Activated B cell treated with CpG ODN at 0.5 μM for 24 hours (primary cell): Measurements from ENCODE around the gene METAP1D. TPM values are rescaled to one million over a fixed set of nuclear protein-coding genes. Genes with fewer than 3 reads are reported as not detected.
A peak's percentile ranks its signal among the peaks of the same experiment; 100 is the strongest.

ENCODE experiments used
- ATAC-seq: fragments of 200-7000 bp; cut with Tn5 transposase; one replicate; pipeline ENCODE4 v1.10.0; 2021; ENCODE audit warnings: low read depth, mild to moderate bottlenecking, moderate library complexity
- CTCF ChIA-PET: fragments of 350-600 bp; sonication (Branson Sonifier 250); formaldehyde crosslinking; loops from one replicate; lab custom pipeline; 2021; ENCODE audit warnings: antibody characterized with exemption; lab: Charles Lee
- POLR2A ChIA-PET: fragments of 350-600 bp; sonication (Branson Sonifier 250); formaldehyde crosslinking; loops from one replicate; lab custom pipeline; 2021; ENCODE audit warnings: antibody characterized with exemption; lab: Charles Lee
- DNase-seq: peaks from one replicate; pipeline ENCODE4 v3.0.0; 2022
- H3K27ac Mint-ChIP-seq: one replicate; pipeline ENCODE4 v1.8.0; 2020; ENCODE audit warnings: mixed read lengths
- H3K27me3 Mint-ChIP-seq: one replicate; pipeline ENCODE4 v1.8.0; 2021; ENCODE audit warnings: mixed read lengths
- H3K36me3 Mint-ChIP-seq: one replicate; pipeline ENCODE4 v1.8.0; 2021; ENCODE audit warnings: low read depth, mixed read lengths
- H3K4me1 Mint-ChIP-seq: one replicate; pipeline ENCODE4 v1.8.0; 2021; ENCODE audit warnings: mixed read lengths
- H3K4me3 Mint-ChIP-seq: one replicate; pipeline ENCODE4 v1.8.0; 2020; ENCODE audit warnings: mild to moderate bottlenecking, mixed read lengths
- H3K9me3 Mint-ChIP-seq: one replicate; pipeline ENCODE4 v1.8.0; 2020; ENCODE audit warnings: mixed read lengths
- intact Hi-C: fragments of 100-400 bp; cut with micrococcal nuclease; formaldehyde crosslinking; loops from one replicate; pipeline ENCODE4 v1.15.1; 2024
- total RNA-seq: library from RNA; stranded (reverse); gene quantifications from 2 replicates; pipeline ENCODE4 v1.2.3, GENCODE V29; 2022
- TF ChIP-seq, protein P1 (sequence below): fragments of 200-600 bp; IDR thresholded peaks from one replicate; pipeline ENCODE4 v1.8.0; 2022; ENCODE audit warnings: antibody characterized with exemption, mild to moderate bottlenecking

METAP1D gene
- total RNA-seq, 1 donor from 2014 or later = 13.7 TPM

DNA sequence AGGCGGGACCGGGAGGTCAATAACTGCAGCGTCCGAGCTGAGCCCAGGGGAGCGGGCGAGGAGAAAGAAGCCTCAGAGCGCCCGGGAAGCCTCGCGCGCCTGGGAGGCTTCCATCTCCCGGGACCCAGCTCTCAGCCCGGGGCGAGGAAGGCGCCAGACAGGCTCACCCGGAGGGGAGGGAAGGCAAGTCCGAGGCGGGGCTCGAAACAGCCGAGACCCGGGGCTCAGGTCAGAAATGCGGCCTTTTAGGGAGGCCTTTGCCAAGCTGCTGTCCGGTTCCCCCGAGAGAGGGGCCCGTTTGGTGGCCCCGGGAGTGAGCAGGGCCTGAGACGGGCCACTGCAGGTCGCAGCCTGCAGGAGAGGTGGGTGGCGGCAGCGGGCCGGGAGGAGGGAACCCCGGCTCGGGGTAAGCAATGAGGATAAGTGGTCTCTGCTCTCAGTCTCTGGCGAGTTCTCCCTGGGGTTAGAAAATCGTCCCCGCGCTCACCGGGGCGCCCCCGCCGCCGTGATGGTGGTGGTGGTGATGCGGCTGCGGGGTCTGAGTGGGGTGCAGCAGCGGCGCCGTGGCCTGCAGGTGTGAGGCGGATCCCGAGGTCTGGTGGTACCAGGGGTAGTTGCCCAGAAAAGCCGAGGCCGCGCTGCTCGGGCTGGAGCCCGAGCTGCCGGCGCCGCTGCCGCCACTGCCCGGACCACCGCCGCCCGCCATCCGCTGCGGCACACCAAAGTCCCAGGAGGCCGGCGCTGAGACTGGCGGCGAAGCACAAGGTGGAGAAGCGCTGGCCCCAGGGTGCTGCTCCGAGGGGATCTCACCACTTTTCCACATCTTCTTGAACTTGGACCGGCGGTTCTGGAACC lies 100.6 kb downstream of the METAP1D start:
- peak overlapping the region; percentile 59 for H3K27ac Mint-ChIP-seq
- ATAC-seq = no peak

DNA sequence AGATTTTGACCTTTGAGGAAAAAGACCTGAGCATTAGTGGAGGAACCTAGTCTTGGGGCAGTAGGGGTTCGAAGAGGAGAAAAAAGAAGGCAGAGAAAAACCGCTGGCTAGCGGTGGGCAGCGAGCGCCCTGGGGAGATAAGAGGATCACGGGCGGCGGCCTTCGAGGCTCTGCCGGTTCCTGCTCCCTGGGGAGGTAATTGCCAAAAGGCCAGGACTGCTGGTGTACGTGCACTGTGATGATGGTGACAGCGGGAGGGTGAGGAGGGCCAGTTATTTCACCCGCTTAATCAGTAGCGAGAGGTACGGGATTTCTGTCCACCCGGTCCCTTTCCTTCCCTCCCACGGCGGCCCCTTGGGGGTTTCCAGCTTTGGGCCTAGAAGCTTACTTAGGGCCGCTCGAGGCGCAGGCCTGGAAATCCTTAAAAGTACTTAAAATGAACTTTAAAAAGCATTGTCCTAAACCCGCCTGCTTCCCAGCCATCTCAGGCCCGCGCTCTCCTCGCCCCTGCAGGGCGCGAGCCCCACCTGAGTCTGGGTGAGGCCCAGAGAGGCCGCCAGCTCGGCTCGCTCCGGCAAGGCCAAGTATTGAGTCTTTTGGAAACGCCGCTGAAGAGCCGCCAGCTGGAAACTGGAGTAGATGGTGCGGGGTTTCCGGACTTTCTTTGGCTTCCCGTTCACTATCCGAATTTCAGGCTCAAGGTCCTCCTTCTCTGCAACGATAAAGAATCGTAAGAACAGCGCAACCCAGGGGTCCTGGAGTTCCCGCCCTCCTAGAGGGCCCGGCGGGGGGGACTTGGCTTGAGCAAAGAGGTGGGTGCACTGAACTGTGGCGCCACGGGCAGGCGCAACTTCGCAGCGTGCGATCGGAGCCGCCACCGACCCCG lies 101.4 kb downstream of the METAP1D start:
- CTCF ChIA-PET = interaction anchor here (1.1 kb wide), 1 partner anchor 502 kb away, joined by 3 read pairs; no protein-coding TSS in a partner anchor
- Mint-ChIP-seq H3K9me3 (no peaks in the 10 kb centered on the region), H3K36me3 (peaks cover 2% of the 10 kb centered on the region), H3K27ac (peak overlapping the region; percentile 59), H3K4me1 (peaks cover 43% of the 10 kb centered on the region), H3K27me3 (peaks cover 54% of the 10 kb centered on the region), H3K4me3 (peak overlapping the region; percentile 80)
- no peak for DNase-seq
- TF ChIP-seq, protein P1, sequence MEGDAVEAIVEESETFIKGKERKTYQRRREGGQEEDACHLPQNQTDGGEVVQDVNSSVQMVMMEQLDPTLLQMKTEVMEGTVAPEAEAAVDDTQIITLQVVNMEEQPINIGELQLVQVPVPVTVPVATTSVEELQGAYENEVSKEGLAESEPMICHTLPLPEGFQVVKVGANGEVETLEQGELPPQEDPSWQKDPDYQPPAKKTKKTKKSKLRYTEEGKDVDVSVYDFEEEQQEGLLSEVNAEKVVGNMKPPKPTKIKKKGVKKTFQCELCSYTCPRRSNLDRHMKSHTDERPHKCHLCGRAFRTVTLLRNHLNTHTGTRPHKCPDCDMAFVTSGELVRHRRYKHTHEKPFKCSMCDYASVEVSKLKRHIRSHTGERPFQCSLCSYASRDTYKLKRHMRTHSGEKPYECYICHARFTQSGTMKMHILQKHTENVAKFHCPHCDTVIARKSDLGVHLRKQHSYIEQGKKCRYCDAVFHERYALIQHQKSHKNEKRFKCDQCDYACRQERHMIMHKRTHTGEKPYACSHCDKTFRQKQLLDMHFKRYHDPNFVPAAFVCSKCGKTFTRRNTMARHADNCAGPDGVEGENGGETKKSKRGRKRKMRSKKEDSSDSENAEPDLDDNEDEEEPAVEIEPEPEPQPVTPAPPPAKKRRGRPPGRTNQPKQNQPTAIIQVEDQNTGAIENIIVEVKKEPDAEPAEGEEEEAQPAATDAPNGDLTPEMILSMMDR = no peak
- POLR2A ChIA-PET = interaction anchor here (0.7 kb wide), 1 partner anchor 9 kb away, joined by 3 read pairs; no protein-coding TSS in a partner anchor
- no peak for ATAC-seq
- intact Hi-C loops = loop anchor here (5.0 kb wide), 4 partner anchors 289 to 1284 kb away; partner anchors contain the start of genes DYNC1I2, GAD1 and GORASP2

More for the DNA sequence above, 100.6 kb downstream of the METAP1D start:
- H3K4me1 Mint-ChIP-seq = peaks cover 52% of the 10 kb centered on the region
- H3K9me3 Mint-ChIP-seq = no peaks in the 10 kb centered on the region
- H3K36me3 Mint-ChIP-seq = peaks cover 2% of the 10 kb centered on the region
- peaks cover 56% of the 10 kb centered on the region for H3K27me3 Mint-ChIP-seq
- intact Hi-C loops = loop anchor here (5.0 kb wide), 4 partner anchors 288 to 1283 kb away; partner anchors contain the start of genes DYNC1I2, GAD1 and GORASP2
- H3K4me3 Mint-ChIP-seq = peak overlapping the region; percentile 55
- TF ChIP-seq, protein P1 = no peak
- ChIA-PET CTCF (no interaction called here), POLR2A (no interaction called here)
- DNase-seq = no peak

DNA sequence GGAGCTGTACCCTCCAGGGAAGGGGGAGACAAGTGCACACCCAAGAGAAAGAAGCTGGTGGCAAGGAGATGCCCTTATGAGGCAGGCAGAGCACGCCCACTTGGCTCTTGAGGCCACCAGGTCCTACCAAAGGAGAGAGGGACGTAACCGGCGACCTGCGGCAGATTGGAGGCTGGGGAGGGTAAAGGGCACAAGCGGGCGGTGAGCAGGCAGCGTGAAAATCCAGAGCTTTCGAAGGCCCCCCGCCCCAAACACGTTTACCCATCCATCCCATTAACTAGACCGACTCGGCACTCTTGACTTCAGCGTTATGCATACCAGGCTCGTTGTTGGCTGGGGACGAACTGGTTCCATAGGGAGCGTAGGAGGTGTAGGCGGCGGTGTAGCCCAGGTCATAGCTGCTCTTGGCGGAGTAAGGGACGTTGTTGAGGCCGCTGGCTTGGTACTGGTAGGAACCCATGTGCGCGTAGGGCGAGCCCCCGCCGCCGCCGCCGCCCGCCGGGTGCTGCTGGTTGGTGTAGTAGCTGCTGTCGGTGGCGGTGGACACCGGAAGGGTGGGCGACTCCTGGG lies 102.2 kb downstream of the METAP1D start:
- peaks cover 54% of the 10 kb centered on the region for H3K27me3 Mint-ChIP-seq
- TF ChIP-seq, protein P1 = no peak
- DNase-seq (no peak), ATAC-seq (peak; percentile 7)
- intact Hi-C loops = loop anchor here (1.0 to 5.0 kb wide), 11 partner anchors 8 to 1285 kb away; partner anchors contain the start of genes DLX1, DYNC1I2, GAD1 and GORASP2
- peaks cover 41% of the 10 kb centered on the region for H3K4me1 Mint-ChIP-seq
- H3K9me3 Mint-ChIP-seq = no peaks in the 10 kb centered on the region
- ChIA-PET POLR2A (no interaction called here), CTCF (interaction anchor here (1.1 kb wide), 1 partner anchor 503 kb away, joined by 3 read pairs; no protein-coding TSS in a partner anchor)
- H3K36me3 Mint-ChIP-seq = peaks cover 2% of the 10 kb centered on the region
- peak overlapping the region; percentile 35 for H3K27ac Mint-ChIP-seq
- H3K4me3 Mint-ChIP-seq = peak overlapping the region; percentile 80

DNA sequence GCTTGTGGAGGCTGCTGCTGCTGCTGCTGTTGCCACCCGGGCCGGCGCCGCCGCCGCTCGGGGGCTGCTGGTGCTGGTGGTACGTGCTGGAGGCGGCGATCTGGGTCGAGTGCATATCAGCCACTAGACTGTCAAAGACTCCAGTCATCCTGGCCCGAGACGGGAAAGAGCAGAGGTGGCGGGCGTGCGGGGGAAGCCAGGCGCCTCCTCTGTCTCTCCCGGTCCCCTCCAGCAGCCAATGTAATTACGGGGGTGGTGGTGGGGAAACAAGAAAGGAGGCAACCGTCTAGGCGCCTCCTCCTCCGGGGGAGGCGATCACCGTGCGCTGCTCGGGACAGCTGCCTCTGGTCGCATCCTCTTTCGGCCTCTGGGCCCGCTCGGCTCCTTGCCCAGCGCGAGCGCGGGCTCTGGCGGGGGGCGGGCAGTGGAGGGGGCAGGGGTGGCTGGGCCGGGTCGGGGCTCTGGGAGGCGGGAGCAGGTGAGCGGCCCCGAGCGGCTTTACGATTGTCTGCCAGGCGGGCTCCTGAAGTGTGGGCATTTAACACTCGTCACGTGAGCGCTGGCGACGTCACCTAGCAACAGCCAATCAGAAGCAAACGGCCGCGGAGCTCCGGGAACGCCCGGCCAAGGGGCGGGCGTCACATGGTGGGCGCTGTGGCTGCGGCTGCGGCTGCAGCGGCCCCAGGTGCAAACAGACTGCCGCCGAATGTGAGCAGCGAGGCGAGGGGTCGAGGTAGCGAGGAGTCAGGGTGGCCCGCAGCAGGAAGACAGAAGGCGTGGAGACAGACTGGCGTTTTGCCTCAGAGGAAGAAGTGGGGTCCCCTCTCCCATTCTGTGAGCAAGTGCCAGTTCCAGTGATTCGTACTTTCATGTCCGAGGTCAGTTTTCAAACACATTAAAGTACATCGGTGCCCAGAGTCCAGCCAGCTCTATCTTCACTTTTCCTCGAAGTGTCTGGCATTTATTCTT lies 102.9 kb downstream of the METAP1D start, which contains the start of gene DLX2:
Gene DLX2, minus strand, starts transcription at position 510 of the 969 bp plus-strand sequence. Its CDS starts 362 bp downstream, at position 148.
- peak; percentile 53 for DNase-seq
- POLR2A ChIA-PET = no interaction called here
- TF ChIP-seq, protein P1 = no peak
- H3K27me3 Mint-ChIP-seq = peaks cover 56% of the 10 kb centered on the region
- intact Hi-C loops = loop anchor here (1.0 to 5.0 kb wide), 12 partner anchors 8 to 1285 kb away; partner anchors contain the start of genes DLX1, DYNC1I2, GAD1 and GORASP2
- peaks cover 2% of the 10 kb centered on the region for H3K36me3 Mint-ChIP-seq
- peak within 1 kb of the TSS; percentile 61 for H3K27ac Mint-ChIP-seq
- H3K9me3 Mint-ChIP-seq = no peaks in the 10 kb centered on the region
- CTCF ChIA-PET = interaction anchor here (0.5 to 1.5 kb wide), 5 partner anchors 14 to 504 kb away, joined by 3 to 7 read pairs (median 3); partner anchors contain the start of gene HAT1
- ATAC-seq = peak; percentile 68
- H3K4me1 Mint-ChIP-seq = peaks cover 39% of the 10 kb centered on the region
- H3K4me3 Mint-ChIP-seq = peak within 1 kb of the TSS; percentile 80
